Mesenteric fat pad (tissue), 1 donor: ENCODE data around the gene MTFP1. TPM values are rescaled to one million over a fixed set of nuclear protein-coding genes. Genes with fewer than 3 reads are reported as not detected.
"Not testable (repeated sequence)": the region's sequence is repeated elsewhere in the genome, so short reads cannot be mapped to it uniquely, and the experiment has no call there.

Source experiments
- DNase-seq: peaks from one replicate; pipeline ENCODE4 v3.0.0-alpha.2; 2020; ENCODE audit warnings: low spot score
- total RNA-seq: library from RNA; stranded (reverse); fragmentation: NEBNext Ultra II Directional; extraction: Animal tissue kit (Norgen Biotek cat#: 25700); gene quantifications from one replicate; pipeline ENCODE4 v1.2.1, GENCODE V29; 2021
- donor health status: DM: yes; HTN: yes; CAD: no.

MTFP1 gene
- total RNA-seq, 1 donor from 2014 or later, result 13.3 TPM

DNA sequence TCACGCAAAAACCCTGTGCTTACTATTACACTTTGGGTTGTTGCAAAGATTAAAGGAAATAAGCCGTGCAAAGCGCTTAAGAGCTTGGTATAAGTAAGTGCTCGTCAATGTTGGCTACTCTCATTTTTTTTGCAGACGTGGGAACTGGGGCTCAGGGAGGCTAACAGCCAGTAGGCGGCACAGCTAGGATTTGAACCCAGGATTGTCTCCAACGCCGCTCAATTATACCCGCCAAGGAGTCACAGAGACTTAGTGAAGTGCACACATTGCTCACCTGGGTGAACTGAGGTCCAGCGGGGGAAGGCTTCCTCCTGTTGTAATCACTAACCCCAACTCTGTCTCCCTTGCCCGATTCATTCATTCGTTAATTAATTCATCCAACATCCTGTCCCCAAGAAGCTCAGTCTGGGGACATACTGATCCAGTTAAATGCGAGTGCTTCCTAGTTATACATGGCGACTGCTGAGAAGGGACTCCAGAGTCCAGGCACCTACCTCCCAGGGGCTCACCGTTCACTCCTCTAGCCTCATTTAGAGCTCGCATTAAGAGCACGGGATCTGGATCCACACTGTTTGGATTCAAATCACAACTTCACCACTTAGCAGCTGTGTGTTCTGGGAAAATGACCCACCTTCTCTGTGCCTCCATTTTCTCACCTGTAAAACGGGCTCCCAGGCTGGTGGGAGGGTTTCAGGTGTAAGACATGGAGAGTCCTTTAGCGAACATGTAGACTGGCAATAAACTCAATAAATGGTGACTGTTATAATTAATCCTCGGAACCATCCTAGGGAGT is 838 bp upstream of the MTFP1 start:
- no peak for DNase-seq

- DNase-seq, result no peak
These were observed 297 bp upstream of the MTFP1 start for GRCh38 chr22:30425327-30425615.

- peak; percentile 93 for DNase-seq
These were observed 1.1 kb downstream of the MTFP1 start for GRCh38 chr22:30426388-30427353.

DNA sequence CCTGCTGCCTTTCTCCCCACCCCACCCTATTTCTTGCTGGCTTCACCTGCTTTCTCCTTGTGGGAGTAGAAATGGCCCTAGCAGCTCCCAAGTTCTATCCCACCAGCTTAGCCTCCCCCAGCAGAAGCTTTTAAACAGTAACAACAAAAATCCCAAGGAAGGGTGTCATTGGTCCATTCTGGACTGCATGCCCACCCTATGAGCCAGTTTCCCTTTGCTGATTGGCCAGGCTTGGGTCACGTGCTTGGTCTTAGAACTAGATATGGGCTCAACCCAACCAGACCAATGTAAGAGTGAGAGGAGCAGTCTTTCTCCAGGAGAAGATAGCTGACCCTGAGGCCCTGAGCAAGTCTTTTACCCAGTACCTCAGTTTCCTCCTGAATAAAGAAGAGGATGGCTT is 2.3 kb downstream of the MTFP1 start:
- no peak for DNase-seq

DNA sequence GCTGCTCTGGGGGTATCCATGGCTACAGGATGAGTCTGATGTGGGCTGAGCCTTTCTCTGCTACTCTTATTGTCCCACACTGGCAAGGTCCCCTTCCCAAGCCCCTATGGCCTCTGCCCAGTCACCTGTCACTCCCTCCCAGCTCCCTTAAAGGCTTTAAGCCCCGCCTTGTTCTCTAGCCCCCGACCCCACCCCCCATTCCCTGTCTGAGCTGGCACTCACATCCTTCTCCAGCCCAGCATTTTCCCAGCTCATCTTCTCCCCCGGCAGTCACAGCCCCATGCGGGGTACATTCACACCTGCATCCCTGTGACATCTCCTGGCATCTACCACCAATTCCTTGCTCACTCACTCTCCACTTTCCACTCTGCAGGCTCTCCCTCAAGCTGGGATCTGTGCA is 4.3 kb downstream of the MTFP1 start:
- DNase-seq, result no peak

DNA sequence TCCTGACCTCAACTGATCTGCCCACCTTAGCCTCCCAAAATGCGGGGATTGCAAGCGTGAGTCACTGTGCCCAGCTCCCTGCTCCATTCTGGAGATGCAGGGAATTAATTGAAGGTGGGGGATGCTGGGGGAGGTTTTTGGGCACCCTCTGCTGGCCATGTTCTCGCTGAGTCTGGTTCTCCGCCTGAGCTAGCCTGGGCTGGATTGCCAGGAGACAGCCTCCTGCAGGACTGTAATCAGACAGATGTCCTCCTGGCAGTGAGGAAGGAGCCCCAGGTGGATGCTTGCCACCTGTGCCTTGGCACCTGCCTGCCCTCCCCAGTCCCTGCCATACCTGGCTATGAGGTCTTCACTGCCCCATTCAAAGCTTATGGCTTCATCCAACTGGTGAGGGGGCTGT is 5.4 kb downstream of the MTFP1 start:
- DNase-seq, result no peak

DNA sequence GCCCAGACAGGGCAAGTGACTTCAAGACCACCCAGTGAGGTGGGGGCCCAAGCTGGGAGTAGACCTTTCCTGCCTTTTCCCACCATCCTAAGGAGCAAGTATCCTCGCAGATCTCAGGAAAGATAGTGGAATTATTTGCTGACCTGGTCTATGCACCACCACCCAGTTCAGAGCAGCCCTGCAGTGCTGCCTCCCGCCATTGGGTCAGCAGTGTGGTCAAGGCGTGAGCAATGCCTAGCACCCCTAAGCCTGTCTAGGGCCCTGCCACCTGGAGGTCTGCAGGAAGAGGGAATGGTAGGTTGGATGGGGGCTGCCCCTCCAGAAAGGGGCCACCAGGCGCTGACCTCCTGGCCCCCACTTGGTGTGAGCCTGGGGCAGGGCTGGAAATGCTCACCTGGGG is 6.5 kb downstream of the MTFP1 start:
- DNase-seq, result no peak

GRCh38 chr22:30432520-30432919 is 7.0 kb downstream of the MTFP1 start:
- DNase-seq, result no peak

DNA sequence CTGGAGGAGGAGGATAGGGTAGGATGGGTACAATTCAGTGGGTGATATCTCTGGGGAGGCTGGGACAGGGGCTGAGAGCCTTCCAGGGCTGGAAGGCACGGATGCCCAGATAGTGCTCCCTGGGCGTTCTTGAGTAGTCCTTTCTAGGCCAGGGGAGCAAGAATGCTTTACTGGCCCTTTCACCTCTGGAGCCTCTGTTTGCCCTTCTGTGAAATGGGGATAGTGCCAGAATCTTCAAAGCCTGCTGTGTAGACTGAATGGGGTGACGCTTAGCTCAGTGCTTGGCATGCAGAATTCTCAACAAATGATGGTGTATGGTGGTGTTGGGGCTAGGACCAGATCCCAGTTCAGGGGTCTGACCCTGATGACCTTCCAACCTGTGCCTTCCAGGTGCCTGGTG is 7.7 kb downstream of the MTFP1 start:
- DNase-seq, result no peak

DNA sequence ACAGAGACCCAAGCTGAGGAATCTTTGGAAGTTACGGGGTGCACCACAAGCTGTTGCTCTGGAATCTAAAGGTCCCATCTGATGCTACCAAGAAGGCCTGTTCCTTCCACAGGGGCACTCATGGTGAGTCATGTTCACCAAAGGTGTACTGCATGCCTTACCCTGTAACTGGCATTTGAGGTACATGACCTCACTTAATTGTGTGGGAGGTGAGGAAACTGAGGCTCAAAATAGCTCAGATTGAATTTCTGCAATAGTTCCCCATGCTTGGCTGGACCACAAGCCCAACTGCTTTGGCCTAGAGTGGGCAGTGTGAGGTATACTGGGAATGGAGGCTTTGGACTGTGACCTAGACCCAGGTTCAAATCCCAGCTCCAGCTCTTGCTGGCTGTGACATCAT is 8.2 kb downstream of the MTFP1 start:
- no peak for DNase-seq

- DNase-seq, result no peak
These were observed 9.3 kb downstream of the MTFP1 start for GRCh38 chr22:30434843-30435242.

- DNase-seq, result no peak
These were observed 10.1 kb downstream of the MTFP1 start for GRCh38 chr22:30435674-30436126.

DNA sequence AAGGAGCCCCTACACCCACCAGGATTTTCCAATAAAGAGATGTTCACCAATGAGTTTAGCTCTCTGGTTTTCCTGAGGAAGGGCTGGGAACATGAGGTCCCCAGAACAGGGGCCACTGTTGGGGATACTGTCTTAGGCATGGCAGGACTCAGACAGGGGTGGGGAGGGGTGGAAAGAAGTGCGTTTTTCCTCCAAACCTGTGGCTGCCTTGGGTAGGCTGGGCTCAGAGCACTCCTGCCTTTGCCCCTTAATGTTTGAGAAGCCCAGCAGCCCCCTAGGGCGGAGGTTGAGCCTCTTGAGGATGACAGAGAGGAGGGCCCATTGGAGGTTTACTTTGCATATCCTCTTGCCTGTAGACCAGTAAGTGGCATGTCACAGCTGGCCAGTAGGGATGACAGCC is 10.6 kb downstream of the MTFP1 start:
- DNase-seq, result no peak

DNA sequence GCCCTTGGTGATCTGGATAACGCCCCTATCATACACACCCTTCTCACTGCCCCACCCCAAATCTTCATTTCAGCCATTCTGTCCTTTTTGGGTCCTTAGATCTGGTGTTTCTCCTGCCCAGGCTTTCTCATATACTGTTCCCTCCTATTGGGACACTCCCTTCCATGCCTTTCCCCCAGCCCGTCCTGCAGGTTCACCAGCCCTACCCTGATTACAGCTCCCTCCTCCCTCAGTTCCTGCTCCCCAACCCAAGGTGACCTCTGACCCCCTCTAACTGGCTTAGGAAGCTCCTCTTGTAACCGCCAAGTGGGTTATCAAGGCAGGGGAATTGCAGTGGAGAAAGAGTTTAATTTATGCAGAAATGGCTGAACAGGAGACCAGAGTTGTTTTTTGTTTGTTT is 13.0 kb downstream of the MTFP1 start:
- DNase-seq, result no peak

DNA sequence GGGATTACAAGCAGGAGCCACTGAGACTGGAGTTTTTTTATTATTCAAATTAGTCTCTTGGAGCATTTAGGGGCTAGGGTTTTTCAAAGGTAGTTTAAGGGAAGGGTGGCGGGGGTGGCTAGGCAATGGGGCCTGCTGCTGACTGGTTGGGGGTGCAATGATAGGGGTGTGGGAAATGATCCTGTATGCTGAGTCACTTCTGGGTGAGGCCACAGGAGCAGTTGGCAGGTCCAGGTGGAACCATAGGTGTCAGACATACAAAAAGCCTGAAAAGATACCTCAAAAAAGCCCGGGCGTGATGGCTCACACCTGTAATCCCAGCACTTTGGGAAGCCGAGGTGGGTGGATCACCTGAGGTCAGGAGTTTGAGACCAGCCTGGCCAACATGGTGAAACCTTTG is 13.7 kb downstream of the MTFP1 start:
- no peak for DNase-seq

DNA sequence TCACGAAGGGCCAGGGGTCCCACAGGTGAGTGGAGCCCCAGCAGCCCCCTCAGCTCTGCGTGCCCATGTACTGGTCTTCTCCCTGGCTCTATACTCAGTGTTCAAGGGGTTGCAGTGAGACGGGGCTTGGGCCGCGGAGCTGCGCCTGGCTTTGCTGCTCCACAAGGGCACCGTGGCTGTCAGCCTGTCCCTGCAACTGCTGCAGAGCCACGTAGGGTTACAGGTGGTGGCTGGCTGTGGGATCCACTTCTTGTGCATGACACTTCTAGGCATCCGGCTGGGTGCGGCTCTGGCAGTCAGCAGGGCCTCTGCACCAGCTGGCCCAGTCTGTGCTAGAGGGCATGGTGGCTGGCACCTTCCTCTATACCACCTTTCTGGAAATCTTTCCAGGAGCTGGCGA is 14.3 kb downstream of the MTFP1 start:
- no peak for DNase-seq

GRCh38 chr22:30441088-30441487 is 15.5 kb downstream of the MTFP1 start:
- DNase-seq, result no peak

GRCh38 chr22:30444632-30445437 is 19.3 kb downstream of the MTFP1 start:
- no peak for DNase-seq

- DNase-seq, result no peak
These were observed 20.0 kb downstream of the MTFP1 start for GRCh38 chr22:30445438-30446145.

- DNase-seq, result no peak
These were observed 22.1 kb downstream of the MTFP1 start for GRCh38 chr22:30447656-30448055.

- not testable (repeated sequence) for DNase-seq
These were observed 25.9 kb downstream of the MTFP1 start for GRCh38 chr22:30451488-30451887.
